Transverse colon (tissue), 4 donors: ENCODE data around the gene SERPINA9. TPM values are rescaled to one million over a fixed set of nuclear protein-coding genes. Genes with fewer than 3 reads are reported as not detected.

Experiments used
- DNase-seq: peaks from one replicate; pipeline ENCODE4 v3.0.0-alpha.2; 2019
- H3K27ac ChIP-seq, 4 donors: fragments of 200-600 bp; sonication (generic); 2 replicates each; pipeline ENCODE4 v1.5.1; 2016 to 2018; ENCODE audit warnings: inconsistent platforms in 4 of 4
- H3K27me3 ChIP-seq: fragments of 200-600 bp; sonication (generic); 2 replicates; pipeline ENCODE4 v1.5.1; 2017; ENCODE audit warnings: inconsistent platforms
- H3K36me3 ChIP-seq, 4 donors: fragments of 200-600 bp; sonication (generic); 2 replicates each; pipeline ENCODE4 v1.5.1; 2017 to 2019; ENCODE audit warnings: inconsistent platforms in 4 of 4
- H3K4me1 ChIP-seq, 4 donors: fragments of 200-600 bp; sonication (generic); 2 replicates each; pipeline ENCODE4 v1.5.1; 2017 to 2020; ENCODE audit warnings: inconsistent platforms in 4 of 4
- H3K4me3 ChIP-seq, 4 donors: fragments of 200-600 bp; sonication (generic); 1 replicate in 1 of 4; 2 replicates in 3 of 4; pipeline versions ENCODE4 v1.5.1 to v1.6.1; 2017 to 2019; ENCODE audit warnings: inconsistent platforms in 4 of 4
- H3K9me3 ChIP-seq, 2 donors: fragments of 200-600 bp; sonication (generic); 2 replicates each; pipeline ENCODE4 v1.5.1; 2017 to 2019; ENCODE audit warnings: inconsistent platforms in 2 of 2
- EP300 ChIP-seq: sonication (generic); formaldehyde crosslinking; IDR thresholded peaks from one replicate; pipeline ENCODE4 v1.6.1; 2017; ENCODE audit warnings: antibody characterized with exemption, low read depth
- POLR2A ChIP-seq: fragments of 450-650 bp; IDR thresholded peaks from one replicate; pipeline ENCODE4 v1.6.1; 2016; ENCODE audit warnings: antibody characterized with exemption, mild to moderate bottlenecking, moderate library complexity
- POLR2AphosphoS5 ChIP-seq, 3 donors: sonication (generic); formaldehyde crosslinking; IDR thresholded peaks; one replicate each; pipeline ENCODE4 v1.6.1; 2016; ENCODE audit warnings: antibody characterized with exemption in 3 of 3
- WGBS, 2 donors: methylation state at CpG; one replicate each; pipeline ENCODE4 v1.1.5; 2018; ENCODE audit warnings: low coverage in 1 of 2; 5-methylcytosine and 5-hydroxymethylcytosine counted together
- in situ Hi-C, 4 donors: fragments of 200-750 bp; cut with MboI; loops; one replicate each; pipeline versions ENCODE4 v1.15.0 to v1.15.1; 2017; ENCODE audit warnings: low sequenced_read_pairs in 3 of 4, low pct_ligation_motif_present in 1 of 4, low pct_unique_long_range_greater_than_20kb in 1 of 4
- intact Hi-C: fragments of 100-400 bp; cut with DNase I; formaldehyde crosslinking; loops from one replicate; pipeline ENCODE4 v1.15.1; 2023; ENCODE audit warnings: low total_unique reads
- total RNA-seq, 4 donors: library from RNA; depleted of rRNA; stranded (reverse); fragments of >200 nt; gene quantifications; one replicate each; pipeline ENCODE4 v1.1.0, GENCODE V29; 2016
- TF ChIP-seq, protein P1 (sequence below), 5 experiments: fragments of 200-600 bp in 3 of 5; fragments of 450-650 bp in 2 of 5; sonication (generic) in 3 of 5; IDR thresholded peaks; 1 replicate in 2 of 5; 2 replicates in 3 of 5; pipeline ENCODE4 v1.5.1; 2016 to 2017; ENCODE audit warnings: antibody characterized with exemption in 5 of 5, inconsistent platforms in 3 of 5, mild to moderate bottlenecking in 2 of 5, moderate library complexity in 1 of 5

The SERPINA9 gene
- total RNA-seq, 4 donors from 2014 or later: not detected

DNA sequence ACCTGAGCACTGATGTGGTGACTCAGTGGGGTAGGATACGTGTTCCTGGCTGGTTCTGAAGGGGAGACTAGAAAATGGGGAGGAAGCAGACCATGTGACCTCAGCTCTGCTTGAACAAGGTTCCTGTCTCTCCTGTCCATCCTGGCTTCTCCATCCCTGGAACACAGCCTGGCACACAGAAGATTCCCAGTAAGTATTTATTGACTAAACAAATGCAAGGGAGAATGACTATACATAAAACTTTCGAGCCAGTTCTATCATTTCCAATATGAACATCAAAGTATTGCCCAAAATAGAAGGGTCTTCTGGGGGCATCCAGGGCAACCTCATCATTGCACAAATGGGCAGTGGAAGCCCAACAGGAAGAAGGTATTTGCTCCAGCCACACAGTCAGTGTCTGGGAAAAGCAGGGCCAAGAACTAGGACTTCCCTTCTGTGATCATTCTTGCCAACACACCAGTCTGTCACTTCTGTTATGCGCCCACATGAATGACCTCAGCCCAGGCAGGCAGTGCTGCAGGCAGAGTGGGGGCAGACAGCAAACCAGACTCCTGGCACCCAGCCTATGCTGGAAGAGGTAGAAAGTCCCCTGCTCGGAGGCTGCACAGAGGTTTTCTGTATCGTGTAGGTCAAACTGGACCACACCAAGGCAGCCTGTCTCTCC is 5.6 kb upstream of the SERPINA9 start:
- peaks cover 0 to 7% (median 3%) of the 10 kb centered on the region in 4 donors for H3K4me1 ChIP-seq
- intact Hi-C loops (loop anchor here (10.0 kb wide), 1 partner anchor 1657 kb away; no protein-coding TSS in a partner anchor), in situ Hi-C loops (loop anchor here in 1 of 4 donors (10.0 kb wide), 1 partner anchor 127 kb away; no protein-coding TSS in a partner anchor)
- 75% methylated on average over 5 of the region's 5 CpGs; no CpG with 5 or more reads in 1 of the 2 donors for WGBS, 2 donors
- H3K4me3 ChIP-seq: no peak overlapping the region
- no peaks in the 10 kb centered on the region for H3K36me3 ChIP-seq
- peaks cover 3% of the 10 kb centered on the region for H3K27me3 ChIP-seq
- H3K27ac ChIP-seq: no peak overlapping the region
- TF ChIP-seq EP300 (no peak), POLR2AphosphoS5 (IDR thresholded peaks at IDR 0.05) (no peak), POLR2A (no peak)
- TF ChIP-seq, protein P1, sequence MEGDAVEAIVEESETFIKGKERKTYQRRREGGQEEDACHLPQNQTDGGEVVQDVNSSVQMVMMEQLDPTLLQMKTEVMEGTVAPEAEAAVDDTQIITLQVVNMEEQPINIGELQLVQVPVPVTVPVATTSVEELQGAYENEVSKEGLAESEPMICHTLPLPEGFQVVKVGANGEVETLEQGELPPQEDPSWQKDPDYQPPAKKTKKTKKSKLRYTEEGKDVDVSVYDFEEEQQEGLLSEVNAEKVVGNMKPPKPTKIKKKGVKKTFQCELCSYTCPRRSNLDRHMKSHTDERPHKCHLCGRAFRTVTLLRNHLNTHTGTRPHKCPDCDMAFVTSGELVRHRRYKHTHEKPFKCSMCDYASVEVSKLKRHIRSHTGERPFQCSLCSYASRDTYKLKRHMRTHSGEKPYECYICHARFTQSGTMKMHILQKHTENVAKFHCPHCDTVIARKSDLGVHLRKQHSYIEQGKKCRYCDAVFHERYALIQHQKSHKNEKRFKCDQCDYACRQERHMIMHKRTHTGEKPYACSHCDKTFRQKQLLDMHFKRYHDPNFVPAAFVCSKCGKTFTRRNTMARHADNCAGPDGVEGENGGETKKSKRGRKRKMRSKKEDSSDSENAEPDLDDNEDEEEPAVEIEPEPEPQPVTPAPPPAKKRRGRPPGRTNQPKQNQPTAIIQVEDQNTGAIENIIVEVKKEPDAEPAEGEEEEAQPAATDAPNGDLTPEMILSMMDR (IDR thresholded peaks at IDR 0.05): no peak
- DNase-seq: no peak
- peaks cover 4 to 8% of the 10 kb centered on the region in 2 donors for H3K9me3 ChIP-seq

DNA sequence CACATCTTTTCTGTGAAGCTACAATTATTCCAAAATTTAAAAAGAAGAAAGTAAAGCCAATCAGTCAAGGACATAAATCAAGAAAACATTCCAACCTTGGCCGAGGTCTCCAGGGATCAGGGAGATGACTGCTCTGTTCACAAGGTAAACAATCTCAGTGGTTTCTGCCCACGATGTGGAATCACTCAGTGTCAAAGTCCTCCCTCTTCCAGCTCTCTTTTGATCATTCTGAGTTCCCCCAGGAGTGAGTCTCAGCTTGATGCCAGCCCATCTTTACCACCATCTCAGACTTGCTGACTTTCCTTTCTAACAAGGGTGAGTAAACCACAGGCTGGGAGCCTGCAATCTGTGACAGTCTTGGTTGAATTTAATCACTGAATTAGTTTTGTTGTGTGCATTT is 4.8 kb upstream of the SERPINA9 start:
- in situ Hi-C loops (loop anchor here in 1 of 4 donors (10.0 kb wide), 1 partner anchor 126 kb away; no protein-coding TSS in a partner anchor), intact Hi-C loops (loop anchor here (10.0 kb wide), 1 partner anchor 1656 kb away; no protein-coding TSS in a partner anchor)
- H3K27ac ChIP-seq: no peak overlapping the region
- H3K4me3 ChIP-seq: no peak overlapping the region
- 0 to 10% methylated on average over 2 of the region's 2 CpGs for WGBS, 2 donors
- H3K9me3 ChIP-seq: peaks cover 4 to 8% of the 10 kb centered on the region in 2 donors
- no peaks in the 10 kb centered on the region for H3K4me1 ChIP-seq
- no peaks in the 10 kb centered on the region for H3K27me3 ChIP-seq
- DNase-seq: no peak
- no peaks in the 10 kb centered on the region for H3K36me3 ChIP-seq
- TF ChIP-seq EP300 (no peak), POLR2AphosphoS5 (IDR thresholded peaks at IDR 0.05) (no peak), POLR2A (no peak)
- TF ChIP-seq, protein P1 (IDR thresholded peaks at IDR 0.05): no peak

DNA sequence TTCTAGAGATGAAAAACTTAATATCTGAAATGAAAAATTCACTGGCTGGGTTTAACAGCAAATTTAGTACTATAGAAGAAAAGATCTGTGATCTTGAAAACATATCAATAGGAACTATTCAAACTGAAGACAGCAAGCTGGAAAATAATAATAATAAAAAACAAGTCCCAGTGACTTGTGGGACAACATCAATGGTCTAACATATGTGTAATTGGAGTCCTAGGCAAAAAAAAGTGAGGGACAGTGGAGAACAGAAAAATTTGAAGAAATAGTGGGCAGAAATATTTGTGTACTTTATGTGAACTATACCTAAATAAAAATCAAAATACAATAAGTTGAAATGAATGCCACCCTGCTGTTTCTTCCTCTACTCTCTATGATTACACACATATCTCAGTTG is 2.4 kb upstream of the SERPINA9 start:
- intact Hi-C loops (no loop called here), in situ Hi-C loops (no loop called here)
- Histone ChIP-seq H3K9me3 (peaks cover 4 to 8% of the 10 kb centered on the region in 2 donors), H3K27me3 (no peaks in the 10 kb centered on the region), H3K4me1 (no peaks in the 10 kb centered on the region), H3K36me3 (no peaks in the 10 kb centered on the region), H3K27ac (no peak overlapping the region), H3K4me3 (no peak overlapping the region)
- no peak for DNase-seq
- TF ChIP-seq POLR2A (no peak), EP300 (no peak), POLR2AphosphoS5 (IDR thresholded peaks at IDR 0.05) (no peak)
- TF ChIP-seq, protein P1 (IDR thresholded peaks at IDR 0.05): no peak

DNA sequence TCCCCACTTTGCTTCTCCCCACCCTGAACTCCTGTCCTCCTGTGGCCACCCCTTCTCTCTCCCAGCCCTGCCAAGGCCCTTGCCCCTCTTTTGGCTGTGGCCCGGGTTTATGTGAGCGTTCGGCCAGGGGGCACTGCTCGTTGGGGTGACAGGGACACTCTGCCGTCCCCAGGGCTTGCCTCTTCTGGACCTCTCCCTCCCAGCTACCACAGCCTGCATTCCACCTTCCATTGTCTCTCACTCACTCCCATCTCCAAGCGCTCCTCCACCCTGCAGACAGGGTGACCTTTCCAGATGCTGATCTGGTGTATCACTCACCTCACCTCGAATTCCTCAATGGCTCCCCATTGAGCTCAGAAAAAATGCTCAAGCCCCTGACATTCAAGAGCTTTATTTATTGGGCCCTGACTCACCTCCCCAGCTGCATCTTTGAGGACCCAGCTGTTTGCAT is 1.4 kb downstream of the SERPINA9 start:
- 84 to 87% methylated on average over 3 to 7 of the region's 7 CpGs for WGBS, 2 donors
- Histone ChIP-seq H3K9me3 (peaks cover 4 to 8% of the 10 kb centered on the region in 2 donors), H3K4me3 (no peak overlapping the region), H3K27ac (no peak overlapping the region), H3K4me1 (no peaks in the 10 kb centered on the region), H3K36me3 (no peaks in the 10 kb centered on the region), H3K27me3 (no peaks in the 10 kb centered on the region)
- DNase-seq: no peak
- TF ChIP-seq EP300: no peak
- TF ChIP-seq, protein P1 (IDR thresholded peaks at IDR 0.05): no peak
- TF ChIP-seq POLR2A: no peak
- in situ Hi-C loops: no loop called here
- intact Hi-C loops: no loop called here
